ENCODE measurements around the gene MED23. TPM values are rescaled to one million over a fixed set of nuclear protein-coding genes. Genes with fewer than 3 reads are reported as not detected.
"Not testable (repeated sequence)": the region's sequence is repeated elsewhere in the genome, so short reads cannot be mapped to it uniquely, and the experiment has no call there.

The MED23 gene
- polyA plus RNA-seq, 4 donors, result 46.5 to 59.6 (median 54.3) TPM

GRCh38 chr6:131575834-131576478, 52.1 kb downstream of the MED23 start:
- no peak for DNase-seq (ENCODE audit: low read depth in 4 of 4, low spot score in 3 of 4)

- DNase-seq (ENCODE audit: low read depth in 4 of 4, low spot score in 3 of 4), result no peak
Measured at GRCh38 chr6:131574686-131575085, 53.4 kb downstream of the MED23 start.

GRCh38 chr6:131574133-131574532, 53.9 kb downstream of the MED23 start:
- DNase-seq (ENCODE audit: low read depth in 4 of 4, low spot score in 3 of 4), result peak in 1 of 4 donors; percentile 1

GRCh38 chr6:131572686-131573415, 55.2 kb downstream of the MED23 start, which contains the start of gene ARG1:
Gene ARG1 (plus strand): TSS chr6:131573226. CDS start chr6:131573283, 57 bp downstream.
- DNase-seq (ENCODE audit: low read depth in 4 of 4, low spot score in 3 of 4), result no peak

GRCh38 chr6:131568726-131569125, 59.3 kb downstream of the MED23 start:
- DNase-seq (ENCODE audit: low read depth in 4 of 4, low spot score in 3 of 4), result no peak

GRCh38 chr6:131565056-131565455, 63.0 kb downstream of the MED23 start:
- DNase-seq (ENCODE audit: low read depth in 4 of 4, low spot score in 3 of 4), result no peak

- DNase-seq (ENCODE audit: low read depth in 4 of 4, low spot score in 3 of 4), result no peak
Measured at GRCh38 chr6:131561925-131562707, 65.9 kb downstream of the MED23 start.

- DNase-seq (ENCODE audit: low read depth in 4 of 4, low spot score in 3 of 4), result no peak
Measured at GRCh38 chr6:131558922-131559321, 69.1 kb downstream of the MED23 start.

- DNase-seq (ENCODE audit: low read depth in 4 of 4, low spot score in 3 of 4), result no peak
Measured at GRCh38 chr6:131555992-131556391, 72.0 kb downstream of the MED23 start.

- DNase-seq (ENCODE audit: low read depth in 4 of 4, low spot score in 3 of 4), result no peak
Measured at GRCh38 chr6:131552572-131552971, 75.5 kb downstream of the MED23 start.

- no peak for DNase-seq (ENCODE audit: low read depth in 4 of 4, low spot score in 3 of 4)
Measured at GRCh38 chr6:131551902-131552301, 76.1 kb downstream of the MED23 start.

GRCh38 chr6:131549811-131550210, 78.2 kb downstream of the MED23 start:
- DNase-seq (ENCODE audit: low read depth in 4 of 4, low spot score in 3 of 4), result no peak

GRCh38 chr6:131548441-131548840, 79.6 kb downstream of the MED23 start:
- DNase-seq (ENCODE audit: low read depth in 4 of 4, low spot score in 3 of 4), result no peak

GRCh38 chr6:131547488-131547887, 80.6 kb downstream of the MED23 start:
- DNase-seq (ENCODE audit: low read depth in 4 of 4, low spot score in 3 of 4), result no peak

GRCh38 chr6:131545317-131545716, 82.7 kb downstream of the MED23 start:
- DNase-seq (ENCODE audit: low read depth in 4 of 4, low spot score in 3 of 4), result no peak

- not testable (repeated sequence) for DNase-seq (ENCODE audit: low read depth in 4 of 4, low spot score in 3 of 4)
Measured at GRCh38 chr6:131538615-131539014, 89.4 kb downstream of the MED23 start.

- DNase-seq (ENCODE audit: low read depth in 4 of 4, low spot score in 3 of 4), result no peak
Measured at GRCh38 chr6:131532580-131533039, 95.4 kb downstream of the MED23 start.

- not testable (repeated sequence) for DNase-seq (ENCODE audit: low read depth in 4 of 4, low spot score in 3 of 4)
Measured at GRCh38 chr6:131531681-131532080, 96.4 kb downstream of the MED23 start.

GRCh38 chr6:131530936-131531335, 97.1 kb downstream of the MED23 start:
- not testable (repeated sequence) for DNase-seq (ENCODE audit: low read depth in 4 of 4, low spot score in 3 of 4)

GRCh38 chr6:131524695-131525336, 103.2 kb downstream of the MED23 start:
- no peak for DNase-seq (ENCODE audit: low read depth in 4 of 4, low spot score in 3 of 4)
